HG02981 (cell line): ENCODE measurements around the gene ZNF860.
"Not testable (repeated sequence)": the region's sequence is repeated elsewhere in the genome, so short reads cannot be mapped to it uniquely, and the experiment has no call there.

Experiments
- ATAC-seq: cut with Tn5 transposase; IDR thresholded peaks from one replicate; pipeline ENCODE4 v1.9.1; 2021; ENCODE audit warnings: mild to moderate bottlenecking, moderate library complexity; ENCODE audit not compliant: unreplicated experiment

The ZNF860 gene

GRCh38 chr3:31995026-31995425 is 13.5 kb downstream of the ZNF860 start:
- ATAC-seq: not testable (repeated sequence)

- no peak for ATAC-seq
These were observed 14.6 kb downstream of the ZNF860 start for GRCh38 chr3:31996195-31996594.

GRCh38 chr3:31997500-31997899 is 15.9 kb downstream of the ZNF860 start:
- ATAC-seq: no peak

GRCh38 chr3:31999907-32000439 is 18.4 kb downstream of the ZNF860 start:
- ATAC-seq: no peak

- ATAC-seq: no peak
These were observed 19.3 kb downstream of the ZNF860 start for GRCh38 chr3:32000877-32001276.

GRCh38 chr3:32002561-32003368 is 21.2 kb downstream of the ZNF860 start:
- ATAC-seq: no peak

- ATAC-seq: no peak
These were observed 21.8 kb downstream of the ZNF860 start for GRCh38 chr3:32003380-32003779.

GRCh38 chr3:32004113-32004765 is 22.7 kb downstream of the ZNF860 start:
- no peak for ATAC-seq

GRCh38 chr3:32009101-32009500 is 27.6 kb downstream of the ZNF860 start:
- no peak for ATAC-seq

- ATAC-seq: no peak
These were observed 28.4 kb downstream of the ZNF860 start for GRCh38 chr3:32009957-32010356.

GRCh38 chr3:32010699-32011098 is 29.1 kb downstream of the ZNF860 start:
- ATAC-seq: not testable (repeated sequence)

GRCh38 chr3:32015638-32016037 is 34.1 kb downstream of the ZNF860 start:
- ATAC-seq: not testable (repeated sequence)

- no peak for ATAC-seq
These were observed 35.7 kb downstream of the ZNF860 start for GRCh38 chr3:32017286-32017685.

- ATAC-seq: no peak
These were observed 37.4 kb downstream of the ZNF860 start for GRCh38 chr3:32018757-32019564.

GRCh38 chr3:32021155-32021554 is 39.6 kb downstream of the ZNF860 start:
- ATAC-seq: no peak

GRCh38 chr3:32021748-32022147 is 40.2 kb downstream of the ZNF860 start:
- no peak for ATAC-seq

- no peak for ATAC-seq
These were observed 41.4 kb downstream of the ZNF860 start for GRCh38 chr3:32022947-32023346.

- no peak for ATAC-seq
These were observed 45.0 kb downstream of the ZNF860 start for GRCh38 chr3:32026593-32026992.

- ATAC-seq: no peak
These were observed 56.4 kb downstream of the ZNF860 start for GRCh38 chr3:32037932-32038267.

- no peak for ATAC-seq
These were observed 59.8 kb downstream of the ZNF860 start for GRCh38 chr3:32041316-32041715.
